Heart right ventricle (tissue), 16 donors: ENCODE data around the gene CALML5. TPM values are rescaled to one million over a fixed set of nuclear protein-coding genes. Genes with fewer than 3 reads are reported as not detected.

ENCODE experiments used
- ATAC-seq, 8 donors: fragments of 200-7000 bp; cut with Tn5 transposase; one replicate each; pipeline ENCODE4 v1.9.1; 2020; ENCODE audit warnings: mild to moderate bottlenecking in 8 of 8, moderate library complexity in 8 of 8, moderate number of reproducible peaks in 1 of 8
- DNase-seq, 2 donors: peaks; one replicate each; pipeline ENCODE4 v3.0.0-alpha.2; 2020
- H3K27ac ChIP-seq, 10 donors: fragments of 200-600 bp; sonication (generic) in 2 of 10; one replicate each; pipeline versions ENCODE4 v1.5.0 to v1.8.0; 2020 to 2022; ENCODE audit warnings: mild to moderate bottlenecking in 3 of 10
- H3K27me3 ChIP-seq, 7 donors: fragments of 200-600 bp; one replicate each; pipeline ENCODE4 v1.8.0; 2021 to 2022; ENCODE audit warnings: mild to moderate bottlenecking in 2 of 7
- H3K36me3 ChIP-seq, 9 donors: fragments of 200-600 bp; sonication (generic) in 1 of 9; one replicate each; pipeline versions ENCODE4 v1.5.0 to v1.8.0; 2020 to 2022; ENCODE audit warnings: mild to moderate bottlenecking in 2 of 9
- H3K4me1 ChIP-seq, 9 donors: fragments of 200-600 bp; sonication (generic) in 1 of 9; one replicate each; pipeline versions ENCODE4 v1.5.0 to v1.8.0; 2020 to 2022; ENCODE audit warnings: mild to moderate bottlenecking in 4 of 9
- H3K4me3 ChIP-seq, 10 donors: fragments of 200-600 bp; sonication (generic) in 2 of 10; one replicate each; pipeline versions ENCODE4 v1.5.0 to v1.8.0; 2020 to 2022; ENCODE audit warnings: mild to moderate bottlenecking in 7 of 10, moderate library complexity in 2 of 10
- H3K9me3 ChIP-seq, 11 donors: fragments of 200-600 bp in 10 of 11; sonication (generic) in 2 of 11; one replicate each; pipeline versions ENCODE4 v1.5.0 to v1.8.0; 2013 to 2022; ENCODE audit warnings: mild to moderate bottlenecking in 2 of 11, control low read depth in 1 of 11, moderate library complexity in 1 of 11
- CTCF ChIP-seq, 9 donors: fragments of 200-600 bp; sonication (generic) in 2 of 9; IDR thresholded peaks; one replicate each; pipeline versions ENCODE4 v1.5.0 to v1.8.0; 2021 to 2022; ENCODE audit warnings: antibody characterized with exemption in 9 of 9, mild to moderate bottlenecking in 5 of 9, moderate library complexity in 1 of 9
- WGBS, 2 donors: extraction: QIAGEN DNeasy Blood & Tissue Kit; methylation state at CpG; one replicate each; pipeline ENCODE4 v1.1.7; 2013; ENCODE audit warnings: inconsistent platforms in 1 of 2; 5-methylcytosine and 5-hydroxymethylcytosine counted together
- intact Hi-C, 10 donors: fragments of 100-400 bp; cut with DNase I; formaldehyde crosslinking; loops; one replicate each; pipeline versions ENCODE4 v1.11.1 to v1.14.2; 2022
- polyA plus RNA-seq, 2 donors: library from polyadenylated mRNA; stranded (reverse); fragments of 200-250 nt; gene quantifications; one replicate each; pipeline ENCODE4 v1.2.3, GENCODE V29; 2013
- total RNA-seq, 10 donors: library from RNA; stranded (reverse); fragmentation: NEBNext Ultra II Directional in 3 of 10; extraction: Animal tissue kit (Norgen Biotek cat#: 25700) in 3 of 10; gene quantifications; one replicate each; pipeline versions ENCODE4 v1.2.1 to v1.2.4, GENCODE V29; 2021 to 2023
- donor health status: Arrhythmogenic right ventricular cardiomyopathy.
- donor health status: ischemic (EF 13 %, LVEDD 7.1; RV severe dilation, severe dysfunction).
- donor health status: healthy with polysubstance abuse.
- donor health status: DM: no; HTN: yes; CAD: no.
- donor health status: DM: no; HTN: no; CAD: no.
- donor health status: ischemic (EF 25% LVEDD 6.9; RV normal size, moderate dysfunction).
- donor health status: ischemic (EF 25% LVEDD 5.7; RV mildly dilated, moderate dysfunction).
- donor health status: healthy.
- donor health status: DM: yes; HTN: yes; CAD: no.
- donor health status: Ischemic cardiomyopathy.
- donor health status: ischemic (EF 35%, LVEDD 5.7; RV mildly dilated, moderate dysfunction).
- donor health status: nonischemic (EF 11% LVEDD 7.7; RV severe dilation, severe dysfunction).
- donor health status: DM: yes; HTN: yes; CAD: no.
- donor health status: PGD.
- donor health status: ischemic (EF 29% LVEDD 5.4; RV normal size, mild dysfunction).
- donor health status: nonischemic (EF 23%, LVEDD 6.1; RV moderate dilation, normal function).

CALML5 gene
- total and polyA plus RNA-seq, 12 donors: not detected

- Histone ChIP-seq H3K36me3 (no peaks in the 10 kb centered on the region), H3K9me3 (peaks cover 0 to 35% (median 13%) of the 10 kb centered on the region in 11 donors), H3K27me3 (no peaks in the 10 kb centered on the region), H3K4me1 (peaks cover 3 to 45% (median 36%) of the 10 kb centered on the region in 9 donors), H3K27ac (no peak overlapping the region), H3K4me3 (no peak overlapping the region)
- no peak for DNase-seq
- WGBS, 2 donors: 86 to 92% methylated on average over 6 of the region's 6 CpGs
- no peak for ATAC-seq
- no peak for TF ChIP-seq CTCF (IDR thresholded peaks at IDR 0.05)
- intact Hi-C loops: loop anchor here in 1 of 10 donors (5.0 kb wide), 1 partner anchor 53 kb away; no protein-coding TSS in a partner anchor
These were observed 44.9 kb upstream of the CALML5 start for GRCh38 chr10:5544216-5544805.

GRCh38 chr10:5543623-5544022, 44.3 kb upstream of the CALML5 start:
- H3K27me3 ChIP-seq: no peaks in the 10 kb centered on the region
- WGBS, 2 donors: 97 to 100% methylated on average over 1 of the region's 1 CpG
- no peak overlapping the region for H3K27ac ChIP-seq
- H3K36me3 ChIP-seq: no peaks in the 10 kb centered on the region
- H3K4me3 ChIP-seq: no peak overlapping the region
- no peak for TF ChIP-seq CTCF (IDR thresholded peaks at IDR 0.05)
- no peak for ATAC-seq
- no peak for DNase-seq
- peaks cover 0 to 35% (median 13%) of the 10 kb centered on the region in 11 donors for H3K9me3 ChIP-seq
- intact Hi-C loops: loop anchor here in 1 of 10 donors (5.0 kb wide), 1 partner anchor 54 kb away; no protein-coding TSS in a partner anchor
- H3K4me1 ChIP-seq: peaks cover 3 to 39% (median 33%) of the 10 kb centered on the region in 9 donors

GRCh38 chr10:5542100-5542499, 42.7 kb upstream of the CALML5 start:
- 95 to 100% methylated on average over 1 of the region's 1 CpG for WGBS, 2 donors
- H3K4me3 ChIP-seq: no peak overlapping the region
- intact Hi-C loops: loop anchor here in 1 of 10 donors (5.0 kb wide), 1 partner anchor 55 kb away; no protein-coding TSS in a partner anchor
- ATAC-seq: no peak
- no peaks in the 10 kb centered on the region for H3K36me3 ChIP-seq
- no peaks in the 10 kb centered on the region for H3K27me3 ChIP-seq
- peaks cover 0 to 28% (median 18%) of the 10 kb centered on the region in 9 donors for H3K4me1 ChIP-seq
- TF ChIP-seq CTCF (IDR thresholded peaks at IDR 0.05): no peak
- peaks cover 0 to 35% (median 13%) of the 10 kb centered on the region in 11 donors for H3K9me3 ChIP-seq
- no peak for DNase-seq
- no peak overlapping the region for H3K27ac ChIP-seq

- WGBS, 2 donors: 97% methylated on average over 3 of the region's 3 CpGs
- DNase-seq (no peak), ATAC-seq (no peak)
- Histone ChIP-seq H3K27me3 (no peaks in the 10 kb centered on the region), H3K4me1 (peaks cover 0 to 19% (median 10%) of the 10 kb centered on the region in 9 donors), H3K9me3 (peaks cover 0 to 35% (median 13%) of the 10 kb centered on the region in 11 donors), H3K36me3 (no peaks in the 10 kb centered on the region), H3K27ac (no peak overlapping the region), H3K4me3 (no peak overlapping the region)
- TF ChIP-seq CTCF (IDR thresholded peaks at IDR 0.05): no peak
- intact Hi-C loops: loop anchor here in 1 of 10 donors (5.0 kb wide), 1 partner anchor 56 kb away; no protein-coding TSS in a partner anchor
These were observed 41.5 kb upstream of the CALML5 start for GRCh38 chr10:5540891-5541290.
